ENCODE data around the gene CYB5R3.
"Not testable (repeated sequence)": the region's sequence is repeated elsewhere in the genome, so short reads cannot be mapped to it uniquely, and the experiment has no call there.

The CYB5R3 gene

GRCh38 chr22:42682113-42682851, 33.1 kb upstream of the CYB5R3 start:
- no peak for DNase-seq

- no peak for DNase-seq
Observed at GRCh38 chr22:42680648-42681047, 31.5 kb upstream of the CYB5R3 start.

GRCh38 chr22:42679691-42680090, 30.5 kb upstream of the CYB5R3 start:
- no peak for DNase-seq

- no peak for DNase-seq
Observed at GRCh38 chr22:42678894-42679293, 29.7 kb upstream of the CYB5R3 start.

GRCh38 chr22:42677936-42678335, 28.7 kb upstream of the CYB5R3 start:
- not testable (repeated sequence) for DNase-seq

- DNase-seq = no peak
Observed at GRCh38 chr22:42676059-42676607, 26.9 kb upstream of the CYB5R3 start.

- no peak for DNase-seq
Observed at GRCh38 chr22:42673898-42674401, 24.8 kb upstream of the CYB5R3 start.

GRCh38 chr22:42673071-42673470, 23.9 kb upstream of the CYB5R3 start:
- not testable (repeated sequence) for DNase-seq

- no peak for DNase-seq
Observed at GRCh38 chr22:42670921-42671709, 21.9 kb upstream of the CYB5R3 start.

GRCh38 chr22:42670046-42670445, 20.9 kb upstream of the CYB5R3 start:
- DNase-seq = no peak

GRCh38 chr22:42666393-42666792, 17.2 kb upstream of the CYB5R3 start:
- DNase-seq = not testable (repeated sequence)

- DNase-seq = no peak
Observed at GRCh38 chr22:42664976-42665831, 16.0 kb upstream of the CYB5R3 start.

GRCh38 chr22:42661985-42662831, 13.0 kb upstream of the CYB5R3 start:
- peak; percentile 85 for DNase-seq

GRCh38 chr22:42656578-42656977, 7.4 kb upstream of the CYB5R3 start:
- DNase-seq = no peak

- no peak for DNase-seq
Observed at GRCh38 chr22:42655693-42656092, 6.5 kb upstream of the CYB5R3 start.

GRCh38 chr22:42654436-42655073, 5.4 kb upstream of the CYB5R3 start:
- DNase-seq = no peak

GRCh38 chr22:42653999-42654398, 4.8 kb upstream of the CYB5R3 start:
- no peak for DNase-seq

- DNase-seq = no peak
Observed at GRCh38 chr22:42651134-42651533, 1.9 kb upstream of the CYB5R3 start.

GRCh38 chr22:42648368-42649245, 585 bp downstream of the CYB5R3 start:
- peak; percentile 66 for DNase-seq

GRCh38 chr22:42648017-42648367, 1.2 kb downstream of the CYB5R3 start:
- no peak for DNase-seq

Measured in right kidney (tissue), 1 donor.